GM12878 (cell line): ENCODE data around the gene PDIA5. TPM values are rescaled to one million over a fixed set of nuclear protein-coding genes. Genes with fewer than 3 reads are reported as not detected.

Experiments used
- ATAC-seq: fragments of 200-7000 bp; cut with Tn5 transposase; 3 replicates; pipeline ENCODE4 v1.9.1; 2020; ENCODE audit warnings: mild to moderate bottlenecking, moderate library complexity
- BruUV-seq: library from RNA; stranded (reverse); fragments of 400-500 nt; replicated peaks from 2 replicates; lab custom pipeline; 2021; lab: Mats Ljungman, UMichigan
- CTCF ChIA-PET: fragments of 300-600 bp; sonication (Branson Sonifier 250); formaldehyde crosslinking; extraction: SDS; loops from one replicate; lab custom pipeline; 2021; ENCODE audit warnings: inconsistent platforms; lab: Yijun Ruan, JAX
- POLR2A ChIA-PET: fragments of 350-600 bp; formaldehyde crosslinking; extraction: SDS; loops from one replicate; lab custom pipeline; 2021; ENCODE audit warnings: inconsistent platforms; lab: Charles Lee
- RAD21 ChIA-PET: fragments of 300-600 bp; sonication (Branson Sonifier 250); formaldehyde crosslinking; loops from one replicate; lab custom pipeline; 2023; ENCODE audit warnings: antibody characterized with exemption; ENCODE audit not compliant: unreplicated experiment; lab: Charles Lee
- SMC1A ChIA-PET: fragments of 300-600 bp; sonication (Branson Sonifier 250); formaldehyde crosslinking; loops from one replicate; lab custom pipeline; 2023; ENCODE audit not compliant: unreplicated experiment, uncharacterized antibody; lab: Charles Lee
- DNase-seq: peaks from one replicate; pipeline ENCODE4 v3.0.0-alpha.2; 2011; ENCODE audit warnings: low read depth, low spot score
- FAIRE-seq: peaks from 3 replicates; lab custom pipeline; 2011; peaks lifted over from hg19 to GRCh38; lab: Jason Lieb, UNC
- H2AFZ ChIP-seq: 2 replicates; pipeline ENCODE4 v1.6.0; 2011; ENCODE audit warnings: low read depth, low read length, control low read depth; ENCODE audit not compliant: control insufficient read depth
- H3K27ac ChIP-seq: 2 replicates; pipeline ENCODE4 v1.5.1; 2011; ENCODE audit warnings: control low read depth; ENCODE audit not compliant: control insufficient read depth, insufficient read depth
- H3K27me3 ChIP-seq, 2 experiments: replicated peaks in 1 of 2; 2 replicates each; pipeline versions ENCODE4 v1.6.0 to v1.6.1; 2011; ENCODE audit warnings: low read length in 1 of 2; ENCODE audit not compliant: control insufficient read depth in 2 of 2, insufficient read depth in 2 of 2
- H3K36me3 ChIP-seq, 2 experiments: 2 replicates each; pipeline ENCODE4 v1.5.1; 2011; ENCODE audit warnings: low read length in 1 of 2; ENCODE audit not compliant: control insufficient read depth in 2 of 2, insufficient read depth in 2 of 2
- H3K4me1 ChIP-seq: 2 replicates; pipeline ENCODE4 v1.6.1; 2011; ENCODE audit warnings: mild to moderate bottlenecking, low read length, moderate library complexity, mixed read lengths; ENCODE audit not compliant: control insufficient read depth, insufficient read depth
- H3K4me2 ChIP-seq: 2 replicates; pipeline ENCODE4 v1.6.0; 2011; ENCODE audit warnings: control low read depth; ENCODE audit not compliant: control insufficient read depth, insufficient read depth
- H3K4me3 ChIP-seq: fragments of 200-600 bp; sonication (generic); 2 replicates; pipeline ENCODE4 v1.5.1; 2016
- H3K79me2 ChIP-seq: 2 replicates; pipeline ENCODE4 v1.6.0; 2011; ENCODE audit warnings: low read length; ENCODE audit not compliant: control insufficient read depth, insufficient read depth
- H3K9ac ChIP-seq: 2 replicates; pipeline ENCODE4 v1.8.0; 2011; ENCODE audit warnings: low read length, control low read depth, mixed read lengths; ENCODE audit not compliant: control insufficient read depth, insufficient read depth
- H3K9me3 ChIP-seq: replicated peaks from 3 replicates; pipeline ENCODE4 v1.5.1; 2011; ENCODE audit warnings: mild to moderate bottlenecking, low read length; ENCODE audit not compliant: control insufficient read depth, insufficient read depth
- H4K20me1 ChIP-seq: 2 replicates; pipeline ENCODE4 v1.6.0; 2011; ENCODE audit not compliant: control insufficient read depth, insufficient read depth
- CBX5 ChIP-seq: sonication (generic); IDR thresholded peaks from 2 replicates; pipeline ENCODE4 v1.6.1; 2016; ENCODE audit warnings: low read depth, moderate library complexity, mild to moderate bottlenecking, inconsistent platforms
- ESRRA ChIP-seq: IDR thresholded peaks from 2 replicates; pipeline ENCODE4 v1.6.1; 2012; ENCODE audit warnings: mild to moderate bottlenecking, low read length, improper control_type of control experiment
- EZH2 ChIP-seq: IDR thresholded peaks from 2 replicates; pipeline ENCODE4 v1.6.1; 2012; ENCODE audit warnings: low read depth, mild to moderate bottlenecking, control low read depth, inconsistent platforms, low read length, borderline replicate concordance; ENCODE audit not compliant: control insufficient read depth
- HDAC2 ChIP-seq: fragments of 200-600 bp; sonication (generic); IDR thresholded peaks from 2 replicates; pipeline ENCODE4 v1.6.1; 2017
- IKZF1 ChIP-seq: fragments of 450-650 bp; conservative IDR thresholded peaks from 2 replicates; pipeline ENCODE4 v1.6.1; 2017; ENCODE audit warnings: antibody characterized with exemption, mild to moderate bottlenecking
- IKZF2 ChIP-seq, 2 experiments: fragments of 450-650 bp; IDR thresholded peaks; 2 replicates each; pipeline ENCODE4 v1.6.1; 2017; ENCODE audit warnings: mild to moderate bottlenecking in 2 of 2, moderate library complexity in 2 of 2
- IRF4 ChIP-seq: IDR thresholded peaks from 2 replicates; pipeline ENCODE4 v1.6.1; 2011; ENCODE audit warnings: low read depth, low read length
- MTA3 ChIP-seq: IDR thresholded peaks from 2 replicates; pipeline ENCODE4 v1.6.1; 2012; ENCODE audit warnings: low read length, inconsistent platforms, borderline replicate concordance
- MYC ChIP-seq: IDR thresholded peaks from 2 replicates; pipeline ENCODE4 v1.6.1; 2011; ENCODE audit warnings: mild to moderate bottlenecking, low read length, moderate library complexity, inconsistent platforms; ENCODE audit not compliant: insufficient read depth, insufficient replicate concordance, insufficient read length, severe bottlenecking
- RAD21 ChIP-seq: IDR thresholded peaks from 2 replicates; pipeline ENCODE4 v1.6.1; 2011; ENCODE audit warnings: mild to moderate bottlenecking, low read depth, low read length, moderate library complexity; ENCODE audit not compliant: insufficient read depth
- SUPT20H ChIP-seq: IDR thresholded peaks from 2 replicates; pipeline ENCODE4 v1.6.1; 2011; ENCODE audit warnings: low read depth, mild to moderate bottlenecking, low read length, moderate library complexity, borderline replicate concordance; ENCODE audit not compliant: control insufficient read depth
- TARDBP ChIP-seq: IDR thresholded peaks from 2 replicates; pipeline ENCODE4 v1.6.1; 2016; ENCODE audit warnings: borderline replicate concordance
- TBL1XR1 ChIP-seq: IDR thresholded peaks from 2 replicates; pipeline ENCODE4 v1.6.1; 2012; ENCODE audit warnings: low read depth, low read length, improper control_type of control experiment
- ZNF24 ChIP-seq: fragments of 450-650 bp; IDR thresholded peaks from 2 replicates; pipeline ENCODE4 v1.6.1; 2017; ENCODE audit warnings: antibody characterized with exemption, mild to moderate bottlenecking
- WGBS: methylation state at CpG from one replicate; pipeline ENCODE4 v1.1.6; 2016; ENCODE audit warnings: low lambda C conversion rate; ENCODE audit not compliant: insufficient replicate concordance, insufficient coverage; ENCODE audit errors: missing lambda C conversion rate; 5-methylcytosine and 5-hydroxymethylcytosine counted together
- in situ Hi-C: fragments of 300-500 bp; cut with MboI; formaldehyde crosslinking; loops from 9 replicates; pipeline ENCODE4 v1.14.3; 2018; ENCODE audit warnings: mixed read lengths
- intact Hi-C: fragments of 100-400 bp; cut with micrococcal nuclease; formaldehyde crosslinking; loops from one replicate; pipeline ENCODE4 v1.14.2; 2022; ENCODE audit not compliant: unreplicated experiment
- polyA plus RNA-seq, 11 experiments: library from polyadenylated mRNA; depleted of rRNA in 4 of 11; unstranded in 6 of 11; stranded (reverse) in 5 of 11; fragments of >200 nt; fragmentation: Nextera tagmentation in 4 of 11; fragmentation: Illumina TruSeq in 1 of 11; extraction: Ambion mirVana in 4 of 11; extraction: Trizol in 1 of 11; gene quantifications; 1 replicate in 1 of 11; 2 replicates in 10 of 11; pipeline versions ENCODE4 v1.2.1 to v1.2.3, GENCODE V29; 2011 to 2016; ENCODE audit warnings: inconsistent platforms in 2 of 11, missing spikeins in 2 of 11, low read depth in 1 of 11
- total RNA-seq, 4 experiments: library from RNA; depleted of rRNA in 3 of 4; stranded (reverse); fragments of >200 nt in 3 of 4; fragmentation: Illumina TruSeq in 1 of 4; extraction: Trizol in 1 of 4; gene quantifications; 2 replicates each; pipeline versions ENCODE4 v1.2.1 to v1.2.3, GENCODE V29; 2013 to 2021
- TF ChIP-seq, protein P1 (sequence below): fragments of 450-650 bp; IDR thresholded peaks from 2 replicates; pipeline ENCODE4 v1.6.1; 2018; ENCODE audit warnings: borderline replicate concordance, mild to moderate bottlenecking; ENCODE audit not compliant: partially characterized antibody

Gene PDIA5
- total and polyA plus RNA-seq, 10 of the 15 experiments (the other 5 are each of a cell fraction or from before 2014, with no cell fraction given), result 4.1 to 24.8 (median 19.2) TPM

- TF ChIP-seq IRF4 (no peak), MYC (no peak)
- intact Hi-C loops, result no loop called here
- FAIRE-seq (no peak), ATAC-seq (no peak), DNase-seq (no peak)
- no peaks in the 10 kb centered on the region for H3K27me3 ChIP-seq
- H3K9ac ChIP-seq, result no peak overlapping the region
- H3K4me1 ChIP-seq, result peaks cover 11% of the 10 kb centered on the region
- peaks cover 16 to 25% of the 10 kb centered on the region in 2 experiments for H3K36me3 ChIP-seq
- RAD21 ChIA-PET, result no interaction called here
- POLR2A ChIA-PET, result no interaction called here
- H4K20me1 ChIP-seq, result no peaks in the 10 kb centered on the region
- no peak overlapping the region for H3K4me3 ChIP-seq
- no peak overlapping the region for H3K4me2 ChIP-seq
- in situ Hi-C loops, result no loop called here
- no peak overlapping the region for H2AFZ ChIP-seq
- 100% methylated on average over 2 of the region's 2 CpGs for WGBS
- H3K79me2 ChIP-seq, result no peaks in the 10 kb centered on the region
- SMC1A ChIA-PET, result no interaction called here
- CTCF ChIA-PET, result interaction anchor here (0.8 to 1.0 kb wide), 3 partner anchors 8 to 9 kb away, joined by 3 read pairs; no protein-coding TSS in a partner anchor
- no peak overlapping the region for H3K27ac ChIP-seq
- no TSS peak for BruUV-seq
- no peaks in the 10 kb centered on the region for H3K9me3 ChIP-seq
Observed at GRCh38 chr3:123102249-123102648, 35.4 kb downstream of the PDIA5 start.

GRCh38 chr3:123102826-123103225 lies 36.0 kb downstream of the PDIA5 start:
- H3K79me2 ChIP-seq, result no peaks in the 10 kb centered on the region
- H3K27ac ChIP-seq, result no peak overlapping the region
- H3K36me3 ChIP-seq, result peaks cover 16 to 25% of the 10 kb centered on the region in 2 experiments
- ChIA-PET CTCF (interaction anchor here (0.8 to 1.0 kb wide), 3 partner anchors 8 to 9 kb away, joined by 3 read pairs; no protein-coding TSS in a partner anchor), SMC1A (no interaction called here), POLR2A (no interaction called here), RAD21 (no interaction called here)
- no TSS peak for BruUV-seq
- peaks cover 11% of the 10 kb centered on the region for H3K4me1 ChIP-seq
- intact Hi-C loops (no loop called here), in situ Hi-C loops (no loop called here)
- no peak for DNase-seq
- H3K27me3 ChIP-seq, result no peaks in the 10 kb centered on the region
- no peak overlapping the region for H3K9ac ChIP-seq
- H3K4me2 ChIP-seq, result no peak overlapping the region
- no peaks in the 10 kb centered on the region for H3K9me3 ChIP-seq
- no peak overlapping the region for H3K4me3 ChIP-seq
- no peaks in the 10 kb centered on the region for H4K20me1 ChIP-seq
- FAIRE-seq, result no peak
- no peak for ATAC-seq
- no peak overlapping the region for H2AFZ ChIP-seq
- WGBS, result 34% methylated on average over 2 of the region's 2 CpGs
- TF ChIP-seq IKZF2 (IDR thresholded peaks at IDR 0.05) (no peak), MTA3 (no peak), CBX5 (no peak), RAD21 (no peak), ZNF24 (no peak), HDAC2 (no peak), TBL1XR1 (no peak), IKZF1 (no peak), SUPT20H (no peak), TARDBP (no peak), ESRRA (no peak), EZH2 (no peak)
- TF ChIP-seq, protein P1, sequence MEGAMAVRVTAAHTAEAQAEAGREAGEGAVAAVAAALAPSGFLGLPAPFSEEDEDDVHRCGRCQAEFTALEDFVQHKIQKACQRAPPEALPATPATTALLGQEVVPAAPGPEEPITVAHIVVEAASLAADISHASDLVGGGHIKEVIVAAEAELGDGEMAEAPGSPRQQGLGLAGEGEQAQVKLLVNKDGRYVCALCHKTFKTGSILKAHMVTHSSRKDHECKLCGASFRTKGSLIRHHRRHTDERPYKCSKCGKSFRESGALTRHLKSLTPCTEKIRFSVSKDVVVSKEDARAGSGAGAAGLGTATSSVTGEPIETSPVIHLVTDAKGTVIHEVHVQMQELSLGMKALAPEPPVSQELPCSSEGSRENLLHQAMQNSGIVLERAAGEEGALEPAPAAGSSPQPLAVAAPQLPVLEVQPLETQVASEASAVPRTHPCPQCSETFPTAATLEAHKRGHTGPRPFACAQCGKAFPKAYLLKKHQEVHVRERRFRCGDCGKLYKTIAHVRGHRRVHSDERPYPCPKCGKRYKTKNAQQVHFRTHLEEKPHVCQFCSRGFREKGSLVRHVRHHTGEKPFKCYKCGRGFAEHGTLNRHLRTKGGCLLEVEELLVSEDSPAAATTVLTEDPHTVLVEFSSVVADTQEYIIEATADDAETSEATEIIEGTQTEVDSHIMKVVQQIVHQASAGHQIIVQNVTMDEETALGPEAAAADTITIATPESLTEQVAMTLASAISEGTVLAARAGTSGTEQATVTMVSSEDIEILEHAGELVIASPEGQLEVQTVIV, result no peak
